ENCODE data around the gene HOXB7.

- no peak for TF ChIP-seq CTCF (conservative IDR thresholded peaks at IDR 0.05; ENCODE audit: low read length)
- TF ChIP-seq EZH2phosphoT487 (IDR thresholded peaks at IDR 0.05; ENCODE audit: borderline replicate concordance, low read depth, low read length), result no peak
Observed at GRCh38 chr17:48629411-48629759, 18.6 kb upstream of the HOXB7 start.

Data from OCI-LY7 (cell line).